ENCODE results near the gene ARMH4.

GRCh38 chr14:58131386-58131785 lies 20.6 kb downstream of the ARMH4 start:
- TF ChIP-seq CTCF (IDR thresholded peaks at IDR 0.05): no peak
- TF ChIP-seq POLR2A (IDR thresholded peaks at IDR 0.05): no peak
- TF ChIP-seq POLR2AphosphoS5 (IDR thresholded peaks at IDR 0.05): no peak
- no peak for TF ChIP-seq EP300 (IDR thresholded peaks at IDR 0.05)

Data from sigmoid colon (tissue), 4 donors.